Measurements from ENCODE around the gene AIFM2.

Gene AIFM2

GRCh38 chr10:70094250-70094649 lies 38.4 kb downstream of the AIFM2 start (continued):
- TF ChIP-seq POU6F1 (CRISPR knock-in tag; IDR thresholded peaks at IDR 0.05; ENCODE audit: borderline replicate concordance, low read depth) (no peak), CREB5 (CRISPR knock-in tag; IDR thresholded peaks at IDR 0.05; ENCODE audit: low read depth) (no peak), ZNF565 (CRISPR knock-in tag; conservative IDR thresholded peaks at IDR 0.05; ENCODE audit: low read depth) (no peak), PATZ1 (CRISPR knock-in tag; IDR thresholded peaks at IDR 0.05; ENCODE audit: borderline replicate concordance) (no peak), GLIS3 (CRISPR knock-in tag; IDR thresholded peaks at IDR 0.05) (no peak), RARB (CRISPR knock-in tag; IDR thresholded peaks at IDR 0.05) (no peak), ARNTL (CRISPR knock-in tag; IDR thresholded peaks at IDR 0.05; ENCODE audit: borderline replicate concordance, low read depth) (no peak), TOX (CRISPR knock-in tag; IDR thresholded peaks at IDR 0.05; ENCODE audit: borderline replicate concordance) (no peak), CSDC2 (CRISPR knock-in tag; IDR thresholded peaks at IDR 0.05) (no peak)

- TF ChIP-seq ISL1 (CRISPR knock-in tag; IDR thresholded peaks at IDR 0.05) (no peak), ESRRG (CRISPR knock-in tag; IDR thresholded peaks at IDR 0.05) (no peak), CSRNP3 (CRISPR knock-in tag; IDR thresholded peaks at IDR 0.05) (no peak), ZFP30 (CRISPR knock-in tag; IDR thresholded peaks at IDR 0.05) (no peak), RARB (CRISPR knock-in tag; IDR thresholded peaks at IDR 0.05) (no peak), CSDC2 (CRISPR knock-in tag; IDR thresholded peaks at IDR 0.05) (no peak), PPARA (CRISPR knock-in tag; IDR thresholded peaks at IDR 0.05; ENCODE audit: borderline replicate concordance) (no peak), SNAI2 (CRISPR knock-in tag; IDR thresholded peaks at IDR 0.05) (no peak), ZFP3 (CRISPR knock-in tag; IDR thresholded peaks at IDR 0.05) (no peak), PATZ1 (CRISPR knock-in tag; IDR thresholded peaks at IDR 0.05; ENCODE audit: borderline replicate concordance) (no peak), OSR1 (CRISPR knock-in tag; IDR thresholded peaks at IDR 0.05) (no peak), GLIS3 (CRISPR knock-in tag; IDR thresholded peaks at IDR 0.05) (no peak), POU6F1 (CRISPR knock-in tag; IDR thresholded peaks at IDR 0.05; ENCODE audit: borderline replicate concordance, low read depth) (no peak), ZNF70 (CRISPR knock-in tag; IDR thresholded peaks at IDR 0.05) (no peak)
- no peak for ATAC-seq
Measured at GRCh38 chr10:70093335-70093944, 39.2 kb downstream of the AIFM2 start.

GRCh38 chr10:70092389-70092718 lies 40.3 kb downstream of the AIFM2 start:
- TF ChIP-seq ZNF565 (CRISPR knock-in tag; conservative IDR thresholded peaks at IDR 0.05; ENCODE audit: low read depth): no peak
- TF ChIP-seq ZC3H10 (CRISPR knock-in tag; IDR thresholded peaks at IDR 0.05): no peak
- TF ChIP-seq CSDC2 (CRISPR knock-in tag; IDR thresholded peaks at IDR 0.05): no peak
- no peak for TF ChIP-seq ISL1 (CRISPR knock-in tag; IDR thresholded peaks at IDR 0.05)
- ATAC-seq: no peak

All from SK-N-SH treated with all-trans-retinoic acid at 6 μM for 48 hours (cell line).